ENCODE data around the gene AKR7A3. TPM values are rescaled to one million over a fixed set of nuclear protein-coding genes. Genes with fewer than 3 reads are reported as not detected.
A peak's percentile ranks its signal among the peaks of the same experiment; 100 is the strongest.

AKR7A3 gene
- total RNA-seq, 1 experiment from 2014 or later, result not detected

DNA sequence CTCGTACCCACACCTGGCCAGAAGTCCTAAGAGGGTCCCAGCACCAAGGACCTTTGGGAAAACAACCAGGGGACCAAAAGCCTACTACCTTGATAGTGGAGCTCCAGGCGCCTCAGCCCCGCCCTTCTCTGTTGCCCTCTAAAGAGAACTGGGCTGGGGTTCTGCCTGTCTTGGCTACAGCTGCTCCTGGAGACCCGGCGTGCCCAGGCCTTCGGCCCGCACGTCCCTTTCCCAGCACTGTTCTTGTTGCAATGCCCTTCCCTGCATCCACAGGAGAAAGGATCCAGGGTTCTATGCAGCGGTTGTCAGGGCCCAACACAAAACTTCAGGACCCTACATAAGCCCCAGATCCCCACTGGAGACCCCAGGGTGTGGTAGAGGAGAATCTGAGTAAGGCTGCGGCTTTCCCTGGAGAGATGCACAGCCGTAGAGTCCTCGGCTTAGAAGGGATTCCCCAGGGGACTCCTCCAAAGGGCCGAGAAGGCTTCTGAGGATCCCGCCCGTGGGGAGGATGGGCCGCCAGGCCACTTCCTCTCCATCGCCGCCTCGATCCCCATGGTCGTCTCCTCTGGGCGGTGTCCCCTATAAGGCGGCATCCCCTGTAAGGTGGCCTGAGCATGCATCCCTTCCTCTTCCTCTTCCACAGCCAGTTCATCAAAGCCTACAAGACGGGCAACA, 35.6 kb upstream of the AKR7A3 start:
- no peak for DNase-seq (ENCODE audit: low read depth)
- in situ Hi-C loops (cut with HindIII; ENCODE audit: low pct_unique_long_range_greater_than_20kb, low sequenced_read_pairs), result no loop called here

DNA sequence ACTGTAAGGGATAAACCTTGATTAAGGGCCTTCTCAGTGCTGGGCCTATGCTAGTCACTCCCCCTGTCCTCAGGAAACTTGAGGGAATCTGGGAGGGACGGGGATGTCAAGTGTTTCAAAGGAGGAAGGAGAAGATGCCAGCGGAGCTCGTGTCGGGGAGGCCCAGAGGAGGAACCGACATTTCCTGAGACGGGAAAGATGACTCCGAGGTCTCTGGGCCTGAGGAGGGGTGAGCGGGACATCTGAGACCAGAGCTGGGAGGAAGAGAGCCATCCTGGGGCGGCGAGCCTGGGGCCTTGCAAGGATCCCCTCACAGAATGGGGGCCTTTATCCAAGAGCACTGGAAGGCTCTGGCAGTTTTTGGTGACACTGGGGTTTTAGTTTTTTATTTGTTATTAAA, 33.9 kb upstream of the AKR7A3 start:
- no peak for DNase-seq (ENCODE audit: low read depth)
- in situ Hi-C loops (cut with HindIII; ENCODE audit: low pct_unique_long_range_greater_than_20kb, low sequenced_read_pairs), result no loop called here

GRCh38 chr1:19321071-19321470, 32.5 kb upstream of the AKR7A3 start:
- DNase-seq (ENCODE audit: low read depth), result no peak
- in situ Hi-C loops (cut with HindIII; ENCODE audit: low pct_unique_long_range_greater_than_20kb, low sequenced_read_pairs), result no loop called here

DNA sequence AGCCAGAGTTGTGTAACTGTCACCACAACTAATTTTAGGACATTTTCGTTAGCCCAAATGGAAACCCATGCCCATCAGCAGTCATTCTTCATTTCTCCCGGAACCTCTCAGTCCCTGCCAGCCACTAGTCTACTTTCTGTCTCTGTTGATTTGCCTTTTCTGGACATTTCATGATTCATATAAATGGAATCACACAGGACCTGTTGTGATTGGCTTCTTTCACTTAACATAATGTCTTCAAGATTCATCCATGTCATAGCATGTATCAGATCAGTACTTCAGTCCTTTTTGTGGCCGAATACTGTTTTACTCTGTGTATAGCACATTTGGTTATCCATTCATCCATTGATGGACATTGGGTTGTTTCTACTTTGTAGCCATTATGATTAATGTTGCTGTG, 30.6 kb upstream of the AKR7A3 start:
- in situ Hi-C loops (cut with HindIII; ENCODE audit: low pct_unique_long_range_greater_than_20kb, low sequenced_read_pairs), result no loop called here
- DNase-seq (ENCODE audit: low read depth), result no peak

GRCh38 chr1:19317126-19317910, 28.7 kb upstream of the AKR7A3 start:
- DNase-seq (ENCODE audit: low read depth), result no peak
- in situ Hi-C loops (cut with HindIII; ENCODE audit: low pct_unique_long_range_greater_than_20kb, low sequenced_read_pairs), result no loop called here

DNA sequence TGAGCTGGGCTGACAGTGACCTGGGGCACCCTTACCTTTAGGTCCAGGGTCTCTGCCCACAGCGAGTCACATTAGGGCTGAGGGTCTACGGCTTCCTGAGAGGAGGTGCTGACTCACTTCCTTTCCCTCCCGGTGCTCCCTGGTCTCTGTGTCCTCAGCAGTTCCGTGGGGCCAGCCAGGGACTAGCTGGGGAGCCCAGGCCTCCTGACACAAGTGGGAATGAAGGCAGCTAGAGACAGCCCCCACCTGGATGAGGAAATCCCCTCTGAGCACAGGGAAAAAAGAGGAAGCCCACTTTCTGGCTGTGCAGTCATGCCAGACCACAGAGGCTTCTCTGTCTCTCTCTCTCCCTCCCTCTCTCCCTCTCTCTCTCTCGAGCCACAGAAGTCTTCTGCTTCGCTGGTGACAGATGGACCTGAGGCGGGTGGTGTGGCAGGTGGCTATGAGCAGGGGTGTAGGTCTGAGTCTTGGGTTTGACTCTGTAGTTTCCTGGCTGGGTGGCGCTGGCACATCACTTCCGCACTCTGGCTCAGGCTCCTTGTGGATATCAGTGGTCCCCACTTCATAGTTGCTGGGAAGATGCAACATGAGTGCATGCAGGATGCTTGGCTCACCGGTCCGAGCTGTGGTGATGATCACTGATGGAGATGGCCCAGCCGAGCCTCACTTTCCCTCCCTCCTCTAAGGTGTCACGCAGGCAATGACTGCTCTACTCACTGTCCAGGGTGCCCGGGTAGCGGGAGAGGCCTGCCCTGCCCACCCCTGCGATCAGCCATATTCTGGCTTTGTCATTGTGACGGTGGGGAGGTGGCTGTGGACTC, 27.0 kb upstream of the AKR7A3 start:
- in situ Hi-C loops (cut with HindIII; ENCODE audit: low pct_unique_long_range_greater_than_20kb, low sequenced_read_pairs), result no loop called here
- peak; percentile 49 for DNase-seq (ENCODE audit: low read depth)

- no peak for DNase-seq (ENCODE audit: low read depth)
- in situ Hi-C loops (cut with HindIII; ENCODE audit: low pct_unique_long_range_greater_than_20kb, low sequenced_read_pairs), result no loop called here
Observed at GRCh38 chr1:19313961-19314882, 25.7 kb upstream of the AKR7A3 start.

- no peak for DNase-seq (ENCODE audit: low read depth)
- in situ Hi-C loops (cut with HindIII; ENCODE audit: low pct_unique_long_range_greater_than_20kb, low sequenced_read_pairs), result no loop called here
Observed at GRCh38 chr1:19313636-19313959, 25.0 kb upstream of the AKR7A3 start.

DNA sequence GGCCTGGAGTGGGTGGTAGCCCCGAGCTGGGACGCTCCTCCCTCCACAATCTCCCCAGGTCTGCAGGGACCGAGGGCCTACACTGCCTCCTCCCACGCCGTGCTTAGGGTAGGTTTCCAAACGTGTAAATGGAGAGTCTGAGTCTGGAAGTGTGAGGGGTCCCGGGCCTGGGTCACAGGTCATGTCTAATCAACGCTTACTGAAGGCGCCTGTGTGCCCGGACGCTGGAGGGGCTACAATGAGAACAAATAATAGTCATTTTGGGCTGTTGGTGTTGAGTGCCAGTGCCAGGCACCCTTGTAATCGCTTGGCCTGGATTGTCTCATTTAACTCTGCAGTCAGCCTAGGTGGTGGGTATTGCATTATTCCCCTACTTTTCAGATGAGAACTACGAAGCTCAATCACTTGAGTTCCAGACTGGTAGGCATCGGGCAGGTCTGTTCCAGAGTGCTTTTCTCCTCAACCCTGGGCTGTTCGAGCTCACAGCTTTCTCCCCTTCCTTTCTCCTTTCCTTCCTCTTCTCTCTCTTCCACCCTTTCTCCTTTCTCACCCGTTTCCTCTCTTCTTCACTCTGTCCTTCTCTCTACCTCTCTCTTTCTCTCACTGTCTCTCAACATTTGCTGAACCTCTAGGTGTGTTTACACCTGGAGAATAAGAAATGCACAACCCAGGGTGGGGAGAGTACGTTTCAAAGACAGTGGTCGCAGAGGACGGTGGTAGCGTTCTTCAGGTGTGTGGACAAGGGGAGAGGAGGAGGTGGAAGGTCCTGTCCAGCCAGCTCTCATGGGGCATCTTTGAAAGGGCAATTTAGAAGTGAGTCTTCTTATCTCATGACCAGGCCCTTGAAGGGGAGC, 24.4 kb upstream of the AKR7A3 start:
- in situ Hi-C loops (cut with HindIII; ENCODE audit: low pct_unique_long_range_greater_than_20kb, low sequenced_read_pairs), result no loop called here
- no peak for DNase-seq (ENCODE audit: low read depth)

DNA sequence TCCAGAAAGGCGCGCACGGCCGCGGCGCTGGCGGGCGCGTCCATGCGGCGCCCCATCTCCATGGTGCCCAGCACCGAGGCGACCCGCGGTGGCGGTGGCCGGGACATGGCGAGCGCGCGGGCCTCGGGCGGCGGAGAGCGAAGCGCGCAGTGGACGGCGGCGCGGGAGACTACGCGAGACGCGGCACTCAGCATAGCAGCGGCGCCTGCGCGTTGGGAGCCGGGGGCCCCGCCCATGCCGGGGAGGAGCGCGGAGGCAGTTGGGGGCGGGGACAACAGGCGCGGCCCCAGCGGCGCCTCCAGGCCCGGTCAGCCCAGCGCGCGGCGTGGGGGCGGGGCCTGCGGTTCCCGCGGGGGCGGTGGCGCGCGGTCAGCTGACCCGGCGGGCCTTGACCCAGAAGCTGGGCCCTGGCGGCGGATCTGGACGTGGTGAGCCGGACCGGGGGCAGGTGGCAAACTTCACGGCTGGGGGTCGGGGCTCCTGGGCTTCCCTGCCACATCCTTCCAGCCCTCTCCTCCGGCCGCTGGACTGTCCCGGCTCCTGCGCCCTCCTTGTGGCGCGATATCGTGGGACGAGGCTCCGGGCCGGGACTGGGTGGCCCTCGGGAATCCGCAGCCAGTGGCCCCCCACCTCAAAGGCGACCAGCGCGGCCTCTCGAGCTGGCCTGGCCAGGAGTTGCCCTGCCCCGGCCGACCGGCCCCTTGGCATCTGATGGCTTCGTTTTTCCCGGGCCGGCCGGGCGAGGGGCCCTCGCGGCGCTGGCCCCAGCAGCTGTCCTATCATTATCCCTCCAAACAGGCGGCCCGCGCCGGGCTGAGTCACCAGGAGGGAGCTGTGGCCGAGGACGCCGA, 23.6 kb upstream of the AKR7A3 start, which contains the start of the genes AKR7A2 and SLC66A1:
AKR7A2 (minus strand) TSS at position 214 of the 851 bp plus-strand sequence; CDS start at position 194, 20 bp downstream.
SLC66A1 (plus strand) TSS at position 396 of the 851 bp plus-strand sequence. CDS start 5,352 bp downstream, outside the sequence.
- in situ Hi-C loops (cut with HindIII; ENCODE audit: low pct_unique_long_range_greater_than_20kb, low sequenced_read_pairs), result no loop called here
- peak; percentile 88 for DNase-seq (ENCODE audit: low read depth)

- in situ Hi-C loops (cut with HindIII; ENCODE audit: low pct_unique_long_range_greater_than_20kb, low sequenced_read_pairs), result no loop called here
- no peak for DNase-seq (ENCODE audit: low read depth)
Observed at GRCh38 chr1:19311503-19311930, 22.9 kb upstream of the AKR7A3 start.

GRCh38 chr1:19310720-19311502, 22.3 kb upstream of the AKR7A3 start:
- no peak for DNase-seq (ENCODE audit: low read depth)
- in situ Hi-C loops (cut with HindIII; ENCODE audit: low pct_unique_long_range_greater_than_20kb, low sequenced_read_pairs), result no loop called here

- in situ Hi-C loops (cut with HindIII; ENCODE audit: low pct_unique_long_range_greater_than_20kb, low sequenced_read_pairs), result no loop called here
- DNase-seq (ENCODE audit: low read depth), result no peak
Observed at GRCh38 chr1:19310061-19310460, 21.5 kb upstream of the AKR7A3 start.

GRCh38 chr1:19309123-19309813, 20.7 kb upstream of the AKR7A3 start:
- peak; percentile 66 for DNase-seq (ENCODE audit: low read depth)
- in situ Hi-C loops (cut with HindIII; ENCODE audit: low pct_unique_long_range_greater_than_20kb, low sequenced_read_pairs), result no loop called here

GRCh38 chr1:19308509-19308907, 19.9 kb upstream of the AKR7A3 start:
- DNase-seq (ENCODE audit: low read depth), result no peak
- in situ Hi-C loops (cut with HindIII; ENCODE audit: low pct_unique_long_range_greater_than_20kb, low sequenced_read_pairs), result no loop called here

All from Caki2 (cell line).